Ovary (tissue), 9 donors: ENCODE measurements around the gene POLD1. TPM values are rescaled to one million over a fixed set of nuclear protein-coding genes. Genes with fewer than 3 reads are reported as not detected.

ENCODE experiments used
- DNase-seq, 5 donors: peaks; one replicate each; pipeline ENCODE4 v3.0.0-alpha.2; 2019 to 2020
- H3K27ac ChIP-seq, 2 donors: fragments of 200-600 bp; one replicate each; pipeline versions ENCODE4 v1.5.1 to v1.8.0; 2019 to 2022
- H3K27me3 ChIP-seq: fragments of 200-600 bp; one replicate; pipeline ENCODE4 v1.8.0; 2022
- H3K36me3 ChIP-seq: fragments of 200-600 bp; sonication (generic); one replicate; pipeline ENCODE4 v1.5.1; 2019
- H3K4me1 ChIP-seq: one replicate; pipeline ENCODE4 v1.8.1; 2013; ENCODE audit warnings: mild to moderate bottlenecking, moderate library complexity; ENCODE audit not compliant: insufficient read depth
- H3K4me3 ChIP-seq: fragments of 200-600 bp; sonication (generic); one replicate; pipeline ENCODE4 v1.5.1; 2017
- H3K9me3 ChIP-seq, 2 donors: fragments of 200-600 bp in 1 of 2; sonication (generic) in 1 of 2; one replicate each; pipeline versions ENCODE4 v1.5.1 to v1.8.1; 2013 to 2019; ENCODE audit warnings: mild to moderate bottlenecking in 1 of 2, moderate library complexity in 1 of 2
- EP300 ChIP-seq: sonication (generic); formaldehyde crosslinking; IDR thresholded peaks from one replicate; pipeline ENCODE4 v1.6.1; 2017; ENCODE audit warnings: antibody characterized with exemption
- POLR2A ChIP-seq: fragments of 450-650 bp; IDR thresholded peaks from one replicate; pipeline ENCODE4 v1.6.1; 2017; ENCODE audit warnings: antibody characterized with exemption, mild to moderate bottlenecking, moderate library complexity
- whole genome bisulfite sequencing, 3 donors: extraction: QIAGEN DNeasy Blood & Tissue Kit in 1 of 3; methylation state at CpG; one replicate each; pipeline versions ENCODE4 v1.1.5 to v1.1.7; 2013 to 2017; 5-methylcytosine and 5-hydroxymethylcytosine counted together
- intact Hi-C, 4 donors: fragments of 100-400 bp; cut with DNase I; formaldehyde crosslinking; loops; one replicate each; pipeline versions ENCODE4 v1.11.0 to v1.15.1; 2022 to 2023
- polyA plus RNA-seq, 2 donors: library from polyadenylated mRNA; stranded (reverse); fragments of 200-250 nt in 1 of 2; fragments of 350-450 nt in 1 of 2; fragmentation: Illumina TruSeq in 1 of 2; extraction: RNeasy Lipid Tissue Mini Kit (QIAGEN cat#74804) in 1 of 2; gene quantifications; one replicate each; pipeline ENCODE4 v1.2.3, GENCODE V29; 2013 to 2014
- total RNA-seq, 7 donors: library from RNA; depleted of rRNA in 2 of 7; stranded (reverse); fragments of >200 nt in 2 of 7; fragmentation: NEBNext Ultra II Directional in 3 of 7; extraction: Animal tissue kit (Norgen Biotek cat#: 25700) in 3 of 7; gene quantifications; one replicate each; pipeline versions ENCODE4 v1.1.0 to v1.2.4, GENCODE V29; 2016 to 2023
- TF ChIP-seq, protein P1 (sequence below), 3 donors: fragments of 450-650 bp in 2 of 3; fragments of 200-600 bp in 1 of 3; IDR thresholded peaks; one replicate each; pipeline versions ENCODE4 v1.5.1 to v1.8.0; 2016 to 2022; ENCODE audit warnings: antibody characterized with exemption in 3 of 3, mild to moderate bottlenecking in 1 of 3
- donor health status: DM: no; HTN: no; CAD: no; lungs with moderate emphysema.
- donor health status: DM: no; HTN: no; CAD: no.
- donor health status: Bipolar disorder and iron deficiency.
- donor health status: DM: yes; HTN: yes; CAD: no.
- donor health status: DM: no; HTN: no; CAD: no.
- donor health status: DM: yes; HTN: yes; CAD: no.

The POLD1 gene
- total and polyA plus RNA-seq, 9 donors, result 0.52 to 25.2 (median 17.1) TPM

DNA sequence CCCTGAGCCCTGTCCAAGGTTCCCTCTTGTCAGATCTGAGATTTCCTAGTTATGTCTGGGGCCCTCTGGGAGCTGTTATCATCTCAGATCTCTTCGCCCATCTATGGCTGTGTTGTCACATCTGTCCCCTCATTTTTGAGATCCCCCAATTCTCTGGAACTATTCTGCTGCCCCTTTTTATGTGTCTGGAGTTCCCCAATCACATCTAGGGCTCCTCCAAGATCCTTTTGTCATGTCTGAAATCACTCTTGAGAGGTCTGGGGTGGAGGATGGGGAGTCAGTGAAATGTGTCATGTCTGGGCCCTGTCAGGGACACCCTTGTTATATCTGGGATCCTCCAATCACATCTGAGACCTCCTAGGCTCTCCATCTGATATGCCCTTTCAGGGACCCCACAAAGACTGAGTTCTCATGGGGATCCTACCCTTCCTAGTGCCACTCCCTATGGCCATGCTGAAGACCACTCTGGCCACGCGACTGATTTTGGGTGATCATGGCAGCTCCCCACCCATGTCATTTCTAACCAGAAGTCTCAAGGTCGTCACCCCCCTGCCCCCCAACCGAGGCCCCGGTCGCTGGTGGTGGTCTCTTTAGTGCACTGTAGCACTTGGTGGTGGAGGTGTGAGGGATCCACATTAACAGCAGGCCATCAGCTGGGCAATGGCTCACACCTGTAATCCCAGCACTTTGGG is 44.8 kb downstream of the POLD1 start:
- WGBS, 3 donors, result 75 to 84% (median 77%) methylated on average over 7 of the region's 7 CpGs
- TF ChIP-seq, protein P1, sequence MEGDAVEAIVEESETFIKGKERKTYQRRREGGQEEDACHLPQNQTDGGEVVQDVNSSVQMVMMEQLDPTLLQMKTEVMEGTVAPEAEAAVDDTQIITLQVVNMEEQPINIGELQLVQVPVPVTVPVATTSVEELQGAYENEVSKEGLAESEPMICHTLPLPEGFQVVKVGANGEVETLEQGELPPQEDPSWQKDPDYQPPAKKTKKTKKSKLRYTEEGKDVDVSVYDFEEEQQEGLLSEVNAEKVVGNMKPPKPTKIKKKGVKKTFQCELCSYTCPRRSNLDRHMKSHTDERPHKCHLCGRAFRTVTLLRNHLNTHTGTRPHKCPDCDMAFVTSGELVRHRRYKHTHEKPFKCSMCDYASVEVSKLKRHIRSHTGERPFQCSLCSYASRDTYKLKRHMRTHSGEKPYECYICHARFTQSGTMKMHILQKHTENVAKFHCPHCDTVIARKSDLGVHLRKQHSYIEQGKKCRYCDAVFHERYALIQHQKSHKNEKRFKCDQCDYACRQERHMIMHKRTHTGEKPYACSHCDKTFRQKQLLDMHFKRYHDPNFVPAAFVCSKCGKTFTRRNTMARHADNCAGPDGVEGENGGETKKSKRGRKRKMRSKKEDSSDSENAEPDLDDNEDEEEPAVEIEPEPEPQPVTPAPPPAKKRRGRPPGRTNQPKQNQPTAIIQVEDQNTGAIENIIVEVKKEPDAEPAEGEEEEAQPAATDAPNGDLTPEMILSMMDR (IDR thresholded peaks at IDR 0.05), result no peak
- TF ChIP-seq POLR2A (no peak), EP300 (no peak)
- H3K9me3 ChIP-seq, result no peaks in the 10 kb centered on the region
- peaks cover 3% of the 10 kb centered on the region for H3K4me1 ChIP-seq
- no peak overlapping the region for H3K4me3 ChIP-seq
- H3K27ac ChIP-seq, result no peak overlapping the region
- no peak for DNase-seq
- no peaks in the 10 kb centered on the region for H3K27me3 ChIP-seq
- intact Hi-C loops, result no loop called here
- no peaks in the 10 kb centered on the region for H3K36me3 ChIP-seq

DNA sequence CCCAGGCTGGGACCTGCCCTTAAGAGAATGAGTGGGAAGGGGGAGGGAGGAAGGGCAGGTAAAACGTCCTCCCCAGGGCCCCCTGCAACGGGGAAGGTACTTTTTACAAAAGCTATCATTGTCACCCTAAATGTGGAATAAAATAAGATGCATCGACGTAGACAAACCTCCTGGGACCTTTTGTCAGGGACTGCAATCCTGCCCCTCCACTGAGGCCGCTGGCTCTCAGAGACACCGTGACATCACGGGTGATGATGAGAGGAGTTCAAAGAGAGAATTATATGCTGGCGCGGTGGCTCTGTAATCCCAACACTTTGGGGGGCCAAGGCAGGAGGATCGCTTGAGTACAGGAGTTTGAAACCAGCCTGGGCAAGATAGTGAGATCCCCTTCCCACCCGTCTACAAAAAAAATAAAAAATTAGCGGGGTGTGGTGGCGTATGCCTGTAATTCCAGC is 46.8 kb downstream of the POLD1 start:
- 35 to 36% (median 36%) methylated on average over 13 of the region's 13 CpGs for WGBS, 3 donors
- Histone ChIP-seq H3K27me3 (no peaks in the 10 kb centered on the region), H3K9me3 (no peaks in the 10 kb centered on the region), H3K4me3 (peak overlapping the region; percentile 40), H3K4me1 (peaks cover 3% of the 10 kb centered on the region), H3K36me3 (no peaks in the 10 kb centered on the region), H3K27ac (no peak overlapping the region)
- intact Hi-C loops, result no loop called here
- TF ChIP-seq POLR2A, result no peak
- TF ChIP-seq EP300, result no peak
- no peak for DNase-seq

DNA sequence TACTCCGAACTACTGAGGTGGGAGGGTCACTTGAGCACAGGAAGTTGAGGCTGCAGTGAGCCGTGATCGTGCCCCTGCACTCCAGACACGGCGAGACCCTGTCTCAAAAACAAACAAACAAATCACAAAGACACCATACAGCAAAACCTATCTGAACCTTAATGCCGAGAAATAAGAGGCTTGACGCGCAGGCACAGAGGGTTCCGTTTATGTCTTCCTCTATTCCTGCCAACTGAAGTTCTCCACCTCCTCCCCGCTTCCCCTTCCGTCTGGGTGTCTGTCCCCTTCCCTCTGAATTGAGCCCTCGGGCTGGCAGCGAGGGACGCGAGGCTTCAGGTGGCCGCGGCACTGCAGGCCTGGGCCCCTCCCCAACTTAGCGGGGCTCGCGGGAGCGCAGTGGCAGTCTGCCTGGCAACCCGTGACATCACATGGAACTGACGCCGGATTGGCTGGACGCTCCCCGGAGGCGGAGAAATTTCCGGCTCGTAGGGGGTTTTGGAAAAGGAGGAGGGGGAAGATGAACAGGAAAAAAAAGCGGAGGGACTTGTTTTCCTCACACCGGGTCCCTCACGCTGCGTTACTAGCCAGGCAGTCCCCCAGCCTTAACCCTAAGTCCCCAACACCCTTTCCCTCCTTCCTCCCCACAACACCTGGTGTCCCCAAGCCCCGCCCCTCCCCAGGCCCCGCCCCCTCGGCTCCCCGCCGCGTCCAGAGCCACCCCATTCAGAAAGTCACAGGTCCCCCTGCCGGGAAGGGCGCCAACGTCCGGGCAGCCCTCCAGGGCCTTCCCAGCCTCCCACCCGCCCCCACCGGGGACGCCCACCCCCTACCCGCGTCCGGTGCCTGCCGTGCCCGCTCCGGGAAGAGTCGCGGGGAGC is 47.4 kb downstream of the POLD1 start:
- H3K4me3 ChIP-seq, result peak overlapping the region; percentile 40
- no peaks in the 10 kb centered on the region for H3K27me3 ChIP-seq
- WGBS, 3 donors, result 1% methylated on average over 44 to 54 of the region's 54 CpGs
- H3K4me1 ChIP-seq, result peaks cover 3% of the 10 kb centered on the region
- H3K36me3 ChIP-seq, result no peaks in the 10 kb centered on the region
- H3K9me3 ChIP-seq, result no peaks in the 10 kb centered on the region
- intact Hi-C loops, result no loop called here
- H3K27ac ChIP-seq, result no peak overlapping the region
- peak; percentile 74 to 90 (median 84) for DNase-seq
- TF ChIP-seq, protein P1 (IDR thresholded peaks at IDR 0.05), result no peak
- TF ChIP-seq EP300 (no peak), POLR2A (no peak)

DNA sequence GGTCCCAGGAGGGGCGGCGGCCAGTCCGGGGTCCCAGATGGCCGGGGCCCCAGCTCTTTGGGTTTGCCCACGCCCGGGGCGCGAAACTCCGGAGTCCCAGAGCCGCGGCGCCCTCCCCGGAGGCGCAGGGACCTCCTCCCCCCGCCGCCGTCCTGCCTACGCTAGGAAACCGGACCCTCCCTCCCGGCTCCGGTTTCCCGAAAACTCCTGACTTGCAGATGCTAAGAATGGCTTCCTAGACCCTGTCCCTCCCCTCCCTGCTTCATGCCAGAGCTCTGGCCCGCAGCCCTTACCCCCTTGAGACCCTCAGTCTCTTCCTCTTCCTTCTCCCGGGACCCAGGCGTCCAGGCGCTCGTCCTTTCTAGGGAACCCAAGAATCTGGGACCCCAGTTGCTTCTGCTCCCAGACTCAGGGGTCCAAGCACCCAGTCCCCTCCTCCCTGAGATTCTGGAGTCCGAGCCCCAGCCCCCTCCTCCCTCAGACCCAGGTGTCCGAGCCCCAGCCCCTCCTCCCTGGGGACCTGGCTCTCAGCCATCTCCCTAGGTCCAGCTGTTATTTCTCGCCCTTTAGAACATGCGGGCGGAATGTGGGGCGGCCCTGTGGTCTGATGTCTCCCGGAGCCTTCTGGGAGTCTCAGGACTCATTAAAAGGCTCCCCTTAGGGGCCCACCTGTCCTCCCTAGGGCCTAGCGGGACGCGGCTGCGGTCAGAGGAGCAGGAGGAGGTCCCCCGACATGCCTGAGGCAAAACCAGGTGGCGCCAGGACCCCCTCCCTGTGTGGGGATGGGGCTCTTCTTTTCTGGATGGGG is 48.3 kb downstream of the POLD1 start, which contains the start of gene MYBPC2:
TSS of gene MYBPC2 (plus strand) at position 672 of the 808 bp plus-strand sequence. CDS start at position 734, 62 bp downstream.
- DNase-seq, result peak in 2 of 5 donors; percentile 49 to 56
- no peak within 1 kb of the TSS for H3K27ac ChIP-seq
- no peak for TF ChIP-seq EP300
- TF ChIP-seq POLR2A, result no peak
- TF ChIP-seq, protein P1 (IDR thresholded peaks at IDR 0.05), result no peak
- WGBS, 3 donors, result 1 to 2% (median 2%) methylated on average over 33 to 40 of the region's 40 CpGs
- H3K9me3 ChIP-seq, result no peaks in the 10 kb centered on the region
- no peaks in the 10 kb centered on the region for H3K36me3 ChIP-seq
- H3K4me3 ChIP-seq, result peak within 1 kb of the TSS; percentile 40
- intact Hi-C loops, result no loop called here
- no peaks in the 10 kb centered on the region for H3K27me3 ChIP-seq
- peaks cover 3% of the 10 kb centered on the region for H3K4me1 ChIP-seq
